OCI-LY3 (cell line): ENCODE data around the gene RARA.

Experiments
- EZH2phosphoT487 ChIP-seq: fragments of 200-600 bp; shearing (Covaris generic); IDR thresholded peaks from 2 replicates; pipeline ENCODE4 v1.6.1; 2018; ENCODE audit warnings: antibody characterized with exemption, mixed run types, low read depth
- TF ChIP-seq, protein P1 (sequence below): fragments of 200-600, 300-600 bp; sonication (generic); IDR thresholded peaks from 2 replicates; pipeline ENCODE4 v1.5.1; 2014; ENCODE audit warnings: antibody characterized with exemption, low read length, low read depth

DNA sequence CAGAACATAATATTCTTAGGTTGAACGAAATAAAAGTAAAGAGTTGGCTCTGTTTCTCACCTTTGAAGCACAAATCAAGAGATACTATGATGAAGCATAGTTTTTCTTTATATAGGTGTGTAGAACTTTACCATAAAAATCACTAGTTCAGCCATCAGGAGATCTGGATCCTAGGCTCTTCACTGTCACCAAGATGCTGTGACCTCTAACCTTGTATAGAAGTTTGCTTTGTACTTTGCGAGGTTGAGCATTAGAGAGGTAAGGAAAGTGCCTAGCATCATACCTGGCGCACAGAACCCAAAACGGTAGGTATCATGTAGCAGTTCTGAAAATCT is 21.9 kb upstream of the RARA start:
- TF ChIP-seq, protein P1, sequence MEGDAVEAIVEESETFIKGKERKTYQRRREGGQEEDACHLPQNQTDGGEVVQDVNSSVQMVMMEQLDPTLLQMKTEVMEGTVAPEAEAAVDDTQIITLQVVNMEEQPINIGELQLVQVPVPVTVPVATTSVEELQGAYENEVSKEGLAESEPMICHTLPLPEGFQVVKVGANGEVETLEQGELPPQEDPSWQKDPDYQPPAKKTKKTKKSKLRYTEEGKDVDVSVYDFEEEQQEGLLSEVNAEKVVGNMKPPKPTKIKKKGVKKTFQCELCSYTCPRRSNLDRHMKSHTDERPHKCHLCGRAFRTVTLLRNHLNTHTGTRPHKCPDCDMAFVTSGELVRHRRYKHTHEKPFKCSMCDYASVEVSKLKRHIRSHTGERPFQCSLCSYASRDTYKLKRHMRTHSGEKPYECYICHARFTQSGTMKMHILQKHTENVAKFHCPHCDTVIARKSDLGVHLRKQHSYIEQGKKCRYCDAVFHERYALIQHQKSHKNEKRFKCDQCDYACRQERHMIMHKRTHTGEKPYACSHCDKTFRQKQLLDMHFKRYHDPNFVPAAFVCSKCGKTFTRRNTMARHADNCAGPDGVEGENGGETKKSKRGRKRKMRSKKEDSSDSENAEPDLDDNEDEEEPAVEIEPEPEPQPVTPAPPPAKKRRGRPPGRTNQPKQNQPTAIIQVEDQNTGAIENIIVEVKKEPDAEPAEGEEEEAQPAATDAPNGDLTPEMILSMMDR = no peak
- no peak for TF ChIP-seq EZH2phosphoT487
